IPS-15b (cell line): Measurements from ENCODE around the gene GJB6.
"Not testable (repeated sequence)": the region's sequence is repeated elsewhere in the genome, so short reads cannot be mapped to it uniquely, and the experiment has no call there.

Source experiments
- H3K27me3 ChIP-seq: one replicate; pipeline ENCODE4 v1.6.1; 2013; ENCODE audit warnings: low read length; ENCODE audit not compliant: control insufficient read depth, insufficient read depth
- H3K36me3 ChIP-seq: one replicate; pipeline ENCODE4 v1.6.1; 2013; ENCODE audit warnings: low read length; ENCODE audit not compliant: control insufficient read depth, insufficient read depth
- H3K4me1 ChIP-seq: one replicate; pipeline ENCODE4 v1.6.1; 2013; ENCODE audit warnings: mild to moderate bottlenecking, low read length; ENCODE audit not compliant: control insufficient read depth, insufficient read depth
- H3K4me3 ChIP-seq: one replicate; pipeline ENCODE4 v1.5.1; 2013; ENCODE audit warnings: low read depth, low read length
- H3K9ac ChIP-seq: one replicate; pipeline ENCODE4 v1.6.1; 2013; ENCODE audit warnings: low read depth, mild to moderate bottlenecking, low read length
- H3K9me3 ChIP-seq: one replicate; pipeline ENCODE4 v1.6.1; 2013; ENCODE audit warnings: mild to moderate bottlenecking, low read length; ENCODE audit not compliant: control insufficient read depth, insufficient read depth

The GJB6 gene

GRCh38 chr13:20231839-20232555 lies at the start of gene GJB6:
GJB6 (minus strand) TSS chr13:20232319; CDS start chr13:20223480, 8,839 bp downstream.
- H3K9me3 ChIP-seq = no peaks in the 10 kb centered on the region
- no peak within 1 kb of the TSS for H3K9ac ChIP-seq
- peaks cover 70% of the 10 kb centered on the region for H3K27me3 ChIP-seq
- H3K36me3 ChIP-seq = no peaks in the 10 kb centered on the region
- peak within 1 kb of the TSS; percentile 36 for H3K4me3 ChIP-seq
- no peaks in the 10 kb centered on the region for H3K4me1 ChIP-seq

GRCh38 chr13:20276901-20277300 lies 44.8 kb upstream of the GJB6 start:
- not testable (repeated sequence) for H3K9me3 ChIP-seq, H3K27me3 ChIP-seq, H3K4me1 ChIP-seq, H3K9ac ChIP-seq, H3K36me3 ChIP-seq, H3K4me3 ChIP-seq

GRCh38 chr13:20274466-20274865 lies 42.3 kb upstream of the GJB6 start:
- H3K4me3 ChIP-seq = no peak overlapping the region
- no peak overlapping the region for H3K9ac ChIP-seq
- H3K36me3 ChIP-seq = no peaks in the 10 kb centered on the region
- no peaks in the 10 kb centered on the region for H3K9me3 ChIP-seq
- no peaks in the 10 kb centered on the region for H3K27me3 ChIP-seq
- H3K4me1 ChIP-seq = no peaks in the 10 kb centered on the region

- H3K4me1 ChIP-seq = no peaks in the 10 kb centered on the region
- no peak overlapping the region for H3K4me3 ChIP-seq
- no peaks in the 10 kb centered on the region for H3K9me3 ChIP-seq
- no peaks in the 10 kb centered on the region for H3K27me3 ChIP-seq
- no peak overlapping the region for H3K9ac ChIP-seq
- no peaks in the 10 kb centered on the region for H3K36me3 ChIP-seq
These were observed 40.6 kb upstream of the GJB6 start for GRCh38 chr13:20272588-20273171.

- H3K4me3 ChIP-seq = no peak overlapping the region
- no peaks in the 10 kb centered on the region for H3K4me1 ChIP-seq
- H3K9ac ChIP-seq = no peak overlapping the region
- H3K9me3 ChIP-seq = no peaks in the 10 kb centered on the region
- no peaks in the 10 kb centered on the region for H3K36me3 ChIP-seq
- no peaks in the 10 kb centered on the region for H3K27me3 ChIP-seq
These were observed 40.0 kb upstream of the GJB6 start for GRCh38 chr13:20272104-20272503.

GRCh38 chr13:20271441-20271840 lies 39.3 kb upstream of the GJB6 start:
- Histone ChIP-seq H3K4me3 (no peak overlapping the region), H3K9me3 (no peaks in the 10 kb centered on the region), H3K27me3 (no peaks in the 10 kb centered on the region), H3K9ac (no peak overlapping the region), H3K36me3 (no peaks in the 10 kb centered on the region), H3K4me1 (no peaks in the 10 kb centered on the region)

- Histone ChIP-seq H3K4me3 (no peak overlapping the region), H3K36me3 (no peaks in the 10 kb centered on the region), H3K27me3 (no peaks in the 10 kb centered on the region), H3K9me3 (no peaks in the 10 kb centered on the region), H3K4me1 (no peaks in the 10 kb centered on the region), H3K9ac (no peak overlapping the region)
These were observed 38.2 kb upstream of the GJB6 start for GRCh38 chr13:20270163-20270865.

- Histone ChIP-seq H3K27me3 (no peaks in the 10 kb centered on the region), H3K9me3 (no peaks in the 10 kb centered on the region), H3K4me3 (no peak overlapping the region), H3K36me3 (no peaks in the 10 kb centered on the region), H3K9ac (no peak overlapping the region), H3K4me1 (no peaks in the 10 kb centered on the region)
These were observed 32.3 kb upstream of the GJB6 start for GRCh38 chr13:20264271-20265018.

GRCh38 chr13:20263393-20264044 lies 31.4 kb upstream of the GJB6 start:
- no peaks in the 10 kb centered on the region for H3K36me3 ChIP-seq
- no peaks in the 10 kb centered on the region for H3K4me1 ChIP-seq
- no peak overlapping the region for H3K4me3 ChIP-seq
- no peaks in the 10 kb centered on the region for H3K27me3 ChIP-seq
- no peaks in the 10 kb centered on the region for H3K9me3 ChIP-seq
- no peak overlapping the region for H3K9ac ChIP-seq

GRCh38 chr13:20258963-20259288 lies 26.8 kb upstream of the GJB6 start:
- H3K36me3 ChIP-seq = no peaks in the 10 kb centered on the region
- H3K4me1 ChIP-seq = no peaks in the 10 kb centered on the region
- no peaks in the 10 kb centered on the region for H3K9me3 ChIP-seq
- H3K4me3 ChIP-seq = no peak overlapping the region
- no peak overlapping the region for H3K9ac ChIP-seq
- no peaks in the 10 kb centered on the region for H3K27me3 ChIP-seq

- H3K4me1 ChIP-seq = no peaks in the 10 kb centered on the region
- no peaks in the 10 kb centered on the region for H3K36me3 ChIP-seq
- H3K9me3 ChIP-seq = no peaks in the 10 kb centered on the region
- no peak overlapping the region for H3K9ac ChIP-seq
- H3K27me3 ChIP-seq = no peaks in the 10 kb centered on the region
- H3K4me3 ChIP-seq = no peak overlapping the region
These were observed 26.3 kb upstream of the GJB6 start for GRCh38 chr13:20258208-20258962.
